ENCODE results near the gene FNTB. TPM values are rescaled to one million over a fixed set of nuclear protein-coding genes. Genes with fewer than 3 reads are reported as not detected.

Gene FNTB
- total and polyA plus RNA-seq, 2 of the 8 experiments (the other 6 are each of a cell fraction or from before 2014, with no cell fraction given), result 16.0 to 20.7 TPM

DNA sequence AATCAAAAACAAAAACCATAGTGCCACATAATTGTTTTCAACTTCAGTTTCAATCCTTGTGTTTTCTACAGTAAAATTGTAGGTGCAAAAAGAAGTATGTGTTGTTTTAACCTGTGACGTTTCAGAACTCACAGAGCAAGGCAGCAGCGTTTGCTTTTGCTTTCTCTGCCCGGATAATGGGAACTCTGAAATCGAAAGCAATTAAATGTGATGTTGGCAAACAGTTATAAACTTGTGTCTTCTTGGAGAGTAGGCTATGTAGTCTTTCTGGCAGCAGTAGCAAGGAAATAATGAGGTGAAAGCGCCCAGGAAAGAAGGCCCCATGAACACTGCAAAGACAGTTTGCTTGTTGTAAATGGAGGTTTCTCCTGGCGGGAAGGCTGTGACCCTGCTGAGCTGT is 39.1 kb downstream of the FNTB start:
- H2BK12ac ChIP-seq (ENCODE audit: low read depth, low read length), result no peak overlapping the region
- H4K20me1 ChIP-seq (replicated peaks in 1 of 2; ENCODE audit: control insufficient read depth in 1 of 2, insufficient read depth in 2 of 2, low read length in 2 of 2), result peaks cover 0 to 2% of the 10 kb centered on the region in 2 experiments
- H3K79me1 ChIP-seq (ENCODE audit: low read depth, low read length), result no peaks in the 10 kb centered on the region
- H3K4ac ChIP-seq (replicated peaks; ENCODE audit: insufficient read length, low read depth, low read length), result no peak overlapping the region
- H3K4me3 ChIP-seq (ENCODE audit: extremely low read depth in 1 of 4, insufficient read depth in 2 of 4, low read depth in 3 of 4, low read length in 4 of 4), result no peak overlapping the region
- H3K79me2 ChIP-seq (ENCODE audit: control insufficient read depth in 1 of 2, insufficient read depth in 2 of 2, low read length in 2 of 2), result no peaks in the 10 kb centered on the region
- CTCF ChIA-PET (ENCODE audit: partially characterized antibody), result interaction anchor here (0.9 to 2.5 kb wide), 5 partner anchors 10 to 134 kb away, joined by 3 to 13 read pairs (median 3); partner anchors contain the start of gene FNTB
- H3K14ac ChIP-seq (ENCODE audit: insufficient read length), result no peak overlapping the region
- H3K4me2 ChIP-seq (ENCODE audit: insufficient read depth in 1 of 2, low read depth in 2 of 2, low read length in 2 of 2), result no peak overlapping the region
- H4K8ac ChIP-seq (ENCODE audit: extremely low read depth, insufficient read depth, low read length), result no peak overlapping the region
- no peak overlapping the region for H2AK5ac ChIP-seq (ENCODE audit: low read depth, low read length)
- H2BK20ac ChIP-seq (ENCODE audit: low read length), result no peak overlapping the region
- no peak overlapping the region for H3K9ac ChIP-seq (replicated peaks in 1 of 4; ENCODE audit: extremely low read depth in 1 of 4, low read depth in 3 of 4, low read length in 3 of 4)
- DNase-seq (ENCODE audit: low read depth in 1 of 2, low spot score in 2 of 2) (no peak), FAIRE-seq (no peak)
- no peaks in the 10 kb centered on the region for H3K4me1 ChIP-seq (replicated peaks in 1 of 4; ENCODE audit: control insufficient read depth in 3 of 4, insufficient read depth in 4 of 4, low read length in 3 of 4)
- H2BK15ac ChIP-seq (ENCODE audit: low read length), result no peak overlapping the region
- H2BK120ac ChIP-seq (replicated peaks; ENCODE audit: low read depth, low read length), result no peak overlapping the region
- POLR2A ChIA-PET (ENCODE audit: partially characterized antibody), result no interaction called here
- no peak overlapping the region for H2BK5ac ChIP-seq (ENCODE audit: low read depth, low read length)
- peaks cover 0 to 8% (median 4%) of the 10 kb centered on the region in 4 experiments; a peak in 4 of 8 replicates for H3K36me3 ChIP-seq (ENCODE audit: control insufficient read depth in 2 of 4, insufficient read depth in 4 of 4, low read length in 3 of 4)
- H3K27ac ChIP-seq (ENCODE audit: low read depth, low read length), result no peak overlapping the region
- H3K9me3 ChIP-seq (ENCODE audit: insufficient read depth in 2 of 2, low read depth in 1 of 2, low read length in 1 of 2), result no peaks in the 10 kb centered on the region
- WGBS, 2 experiments (ENCODE audit: extremely low coverage in 1 of 2, insufficient coverage in 1 of 2, insufficient read length in 1 of 2, insufficient replicate concordance in 2 of 2, low coverage in 1 of 2, low lambda C conversion rate in 2 of 2, missing lambda C conversion rate in 1 of 2), result 89% methylated on average over 6 of the region's 6 CpGs; no CpG with 5 or more reads in 1 of the 2 experiments
- H3K23me2 ChIP-seq (ENCODE audit: low read depth, low read length), result no peaks in the 10 kb centered on the region; the same call in 1 of the 2 replicates
- H4K91ac ChIP-seq (replicated peaks; ENCODE audit: insufficient read length, low read length), result no peak overlapping the region
- no peak overlapping the region for H3K23ac ChIP-seq (ENCODE audit: insufficient read length)
- no peak overlapping the region for H2AFZ ChIP-seq (ENCODE audit: low read length)
- no peaks in the 10 kb centered on the region for H3K27me3 ChIP-seq (replicated peaks in 1 of 4; ENCODE audit: control insufficient read depth in 3 of 4, extremely low read depth in 1 of 4, insufficient read depth in 3 of 4, low read length in 3 of 4)
- no peak overlapping the region for H3K56ac ChIP-seq (replicated peaks; ENCODE audit: insufficient read length, low read depth, low read length)
- no peak overlapping the region for H4K5ac ChIP-seq (ENCODE audit: insufficient read length, low read depth, low read length)
- H3K18ac ChIP-seq (ENCODE audit: extremely low read depth, low read length), result no peak overlapping the region
- TF ChIP-seq NRF1 (IDR thresholded peaks at IDR 0.05; ENCODE audit: low read depth, low read length) (no peak), CBX5 (IDR thresholded peaks at IDR 0.05; ENCODE audit: low read depth, low read length) (no peak)
